ENCODE data around the gene ARFGAP3. TPM values are rescaled to one million over a fixed set of nuclear protein-coding genes. Genes with fewer than 3 reads are reported as not detected.

The ARFGAP3 gene
- total RNA-seq, 1 experiment from 2014 or later, result 37.8 TPM

GRCh38 chr22:42879371-42880021 is 22.4 kb upstream of the ARFGAP3 start:
- H3K27ac Mint-ChIP-seq (ENCODE audit: unreplicated experiment), result no peak overlapping the region
- BruUV-seq (replicated peaks), result no TSS peak
- intact Hi-C loops (cut with micrococcal nuclease; ENCODE audit: unreplicated experiment), result no loop called here
- H3K9me3 Mint-ChIP-seq (ENCODE audit: low read depth, unreplicated experiment), result no peaks in the 10 kb centered on the region
- DNase-seq, result no peak
- CTCF ChIA-PET, result interaction anchor here (0.6 kb wide), 1 partner anchor 235 kb away, joined by 4 read pairs; no protein-coding TSS in a partner anchor
- no peak for TF ChIP-seq CTCF (IDR thresholded peaks at IDR 0.05; ENCODE audit: unreplicated experiment)
- no peaks in the 10 kb centered on the region for H3K27me3 Mint-ChIP-seq (ENCODE audit: unreplicated experiment)
- H3K4me3 Mint-ChIP-seq (ENCODE audit: low read depth, unreplicated experiment), result no peak overlapping the region
- no peaks in the 10 kb centered on the region for H3K4me1 Mint-ChIP-seq (ENCODE audit: low read depth, unreplicated experiment)
- peaks cover 85% of the 10 kb centered on the region for H3K36me3 Mint-ChIP-seq (ENCODE audit: insufficient read depth, unreplicated experiment)

DNA sequence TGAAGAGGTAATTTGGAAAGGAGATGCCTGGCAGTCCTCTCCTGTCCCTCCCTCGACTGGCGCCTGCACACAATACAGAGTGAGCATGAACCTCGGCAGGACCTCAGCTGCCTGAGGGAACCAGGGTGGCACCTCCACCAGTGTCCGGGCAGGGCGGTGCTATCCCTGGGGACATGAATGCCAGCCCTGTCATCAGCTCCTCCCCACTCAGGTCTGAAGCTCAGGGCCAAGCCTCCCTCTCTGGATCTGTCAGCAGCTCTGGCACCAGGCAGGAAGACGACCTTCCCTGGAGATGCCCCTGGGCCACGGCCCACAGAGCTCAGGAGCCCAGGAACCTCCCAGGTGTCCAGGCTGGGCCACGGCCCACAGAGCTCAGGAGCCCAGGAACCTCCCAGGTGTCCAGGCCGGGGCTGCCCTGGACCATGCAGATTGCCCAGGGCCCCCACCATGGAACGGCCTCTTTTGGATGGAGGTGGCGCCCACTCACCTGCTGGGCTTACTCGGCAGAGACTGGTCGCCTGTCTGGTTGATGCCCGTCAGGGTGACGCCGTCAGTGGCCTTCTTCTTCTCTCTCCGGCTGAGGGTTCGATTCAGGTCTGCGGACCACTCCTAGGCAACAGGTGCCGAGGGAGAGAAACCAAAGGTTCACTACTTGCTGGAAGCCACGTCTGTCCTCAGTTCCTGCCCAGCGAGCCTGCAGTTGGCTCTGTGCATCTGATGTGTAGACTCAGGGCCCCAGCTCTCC is 21.7 kb upstream of the ARFGAP3 start:
- TF ChIP-seq CTCF (IDR thresholded peaks at IDR 0.05; ENCODE audit: unreplicated experiment), result no peak
- Mint-ChIP-seq H3K4me1 (ENCODE audit: low read depth, unreplicated experiment) (no peaks in the 10 kb centered on the region), H3K36me3 (ENCODE audit: insufficient read depth, unreplicated experiment) (peaks cover 87% of the 10 kb centered on the region), H3K27ac (ENCODE audit: unreplicated experiment) (no peak overlapping the region), H3K9me3 (ENCODE audit: low read depth, unreplicated experiment) (no peaks in the 10 kb centered on the region), H3K4me3 (ENCODE audit: low read depth, unreplicated experiment) (no peak overlapping the region), H3K27me3 (ENCODE audit: unreplicated experiment) (no peaks in the 10 kb centered on the region)
- CTCF ChIA-PET, result no interaction called here
- BruUV-seq (replicated peaks), result no TSS peak
- intact Hi-C loops (cut with micrococcal nuclease; ENCODE audit: unreplicated experiment), result no loop called here
- DNase-seq, result no peak

DNA sequence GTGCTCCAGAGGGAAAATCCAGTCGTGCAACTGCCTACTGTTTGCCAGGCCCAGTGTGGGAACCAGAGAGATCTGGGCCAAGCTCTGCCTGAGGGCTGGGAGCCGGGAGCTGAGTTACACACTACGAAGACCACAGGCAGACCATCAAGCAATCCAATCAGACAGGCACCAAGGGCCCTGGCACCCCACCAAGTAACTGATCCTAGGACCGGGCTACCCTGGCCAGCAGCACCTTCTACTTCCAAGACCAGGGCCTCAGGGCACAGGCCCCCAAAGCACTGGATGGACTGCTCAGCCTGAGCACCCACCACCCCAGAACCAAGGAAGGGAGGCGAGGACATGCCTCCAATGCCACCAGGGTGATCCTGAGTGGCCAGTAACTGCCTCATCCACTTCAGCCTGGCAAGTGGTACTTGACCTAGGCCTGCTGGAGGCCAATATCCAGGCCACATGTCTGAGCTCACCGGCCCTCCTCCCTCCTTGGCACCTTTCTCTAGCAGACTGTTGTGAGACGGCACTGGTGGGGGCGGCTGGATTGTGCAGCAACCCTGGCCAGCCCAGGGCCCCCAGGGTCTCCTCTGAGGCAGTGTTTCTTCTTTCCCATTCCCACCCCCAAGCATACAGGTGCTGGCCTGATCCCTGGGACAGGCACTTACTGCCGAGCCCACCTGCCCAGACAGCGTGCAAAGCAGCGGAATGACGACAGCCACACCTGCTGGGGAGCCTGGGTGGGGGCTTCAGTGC is 20.7 kb upstream of the ARFGAP3 start:
- CTCF ChIA-PET, result interaction anchor here (0.5 kb wide), 1 partner anchor 275 kb away, joined by 3 read pairs; no protein-coding TSS in a partner anchor

More for the DNA sequence above, 20.7 kb upstream of the ARFGAP3 start:
- no peak overlapping the region for H3K4me3 Mint-ChIP-seq (ENCODE audit: low read depth, unreplicated experiment)
- no peaks in the 10 kb centered on the region for H3K9me3 Mint-ChIP-seq (ENCODE audit: low read depth, unreplicated experiment)
- no peaks in the 10 kb centered on the region for H3K27me3 Mint-ChIP-seq (ENCODE audit: unreplicated experiment)
- DNase-seq, result no peak
- H3K36me3 Mint-ChIP-seq (ENCODE audit: insufficient read depth, unreplicated experiment), result peaks cover 87% of the 10 kb centered on the region
- H3K27ac Mint-ChIP-seq (ENCODE audit: unreplicated experiment), result no peak overlapping the region
- no peaks in the 10 kb centered on the region for H3K4me1 Mint-ChIP-seq (ENCODE audit: low read depth, unreplicated experiment)
- no TSS peak for BruUV-seq (replicated peaks)
- TF ChIP-seq CTCF (IDR thresholded peaks at IDR 0.05; ENCODE audit: unreplicated experiment), result no peak
- intact Hi-C loops (cut with micrococcal nuclease; ENCODE audit: unreplicated experiment), result no loop called here
